HCT116 (cell line): ENCODE results near the gene CBR1.

Experiments used
- POLR2AphosphoS5 ChIP-seq: IDR thresholded peaks from 2 replicates; pipeline ENCODE4 v1.6.1; 2011; ENCODE audit warnings: mild to moderate bottlenecking, low read depth, low read length, moderate library complexity
- ZFX ChIP-seq: fragments of 450-650 bp; IDR thresholded peaks from 2 replicates; pipeline ENCODE4 v1.6.1; 2017
- TF ChIP-seq, protein P1 (sequence below): IDR thresholded peaks from 2 replicates; pipeline ENCODE4 v1.6.1; 2012; ENCODE audit warnings: low read depth

DNA sequence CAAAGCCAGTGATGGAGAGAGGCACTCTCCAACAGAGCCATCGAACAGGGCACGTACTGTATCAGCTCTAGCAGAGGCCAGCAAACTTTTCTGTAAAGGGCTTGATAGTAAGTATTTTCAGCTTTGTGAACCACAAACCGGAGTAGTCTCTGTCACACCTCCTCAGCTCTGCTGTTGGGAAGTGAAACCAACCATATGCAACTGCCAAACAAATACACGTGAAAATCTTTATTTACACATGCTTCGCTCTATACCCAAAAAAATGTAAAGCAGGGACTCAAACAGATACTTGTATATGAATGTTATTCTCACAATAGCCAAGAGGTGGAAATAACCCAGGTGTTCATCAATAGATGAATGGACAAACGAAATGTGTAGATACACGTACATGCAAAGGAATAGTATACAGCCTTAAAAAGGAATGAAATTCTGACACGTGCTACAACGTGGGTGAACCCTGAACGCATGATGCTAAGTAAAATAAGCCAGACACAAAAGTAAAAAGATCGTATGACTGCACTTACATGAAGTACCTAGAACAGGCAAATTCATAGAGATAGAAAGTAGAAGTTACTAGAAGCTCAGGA lies 48.5 kb upstream of the CBR1 start:
- TF ChIP-seq POLR2AphosphoS5 (no peak), ZFX (no peak)
- TF ChIP-seq, protein P1, sequence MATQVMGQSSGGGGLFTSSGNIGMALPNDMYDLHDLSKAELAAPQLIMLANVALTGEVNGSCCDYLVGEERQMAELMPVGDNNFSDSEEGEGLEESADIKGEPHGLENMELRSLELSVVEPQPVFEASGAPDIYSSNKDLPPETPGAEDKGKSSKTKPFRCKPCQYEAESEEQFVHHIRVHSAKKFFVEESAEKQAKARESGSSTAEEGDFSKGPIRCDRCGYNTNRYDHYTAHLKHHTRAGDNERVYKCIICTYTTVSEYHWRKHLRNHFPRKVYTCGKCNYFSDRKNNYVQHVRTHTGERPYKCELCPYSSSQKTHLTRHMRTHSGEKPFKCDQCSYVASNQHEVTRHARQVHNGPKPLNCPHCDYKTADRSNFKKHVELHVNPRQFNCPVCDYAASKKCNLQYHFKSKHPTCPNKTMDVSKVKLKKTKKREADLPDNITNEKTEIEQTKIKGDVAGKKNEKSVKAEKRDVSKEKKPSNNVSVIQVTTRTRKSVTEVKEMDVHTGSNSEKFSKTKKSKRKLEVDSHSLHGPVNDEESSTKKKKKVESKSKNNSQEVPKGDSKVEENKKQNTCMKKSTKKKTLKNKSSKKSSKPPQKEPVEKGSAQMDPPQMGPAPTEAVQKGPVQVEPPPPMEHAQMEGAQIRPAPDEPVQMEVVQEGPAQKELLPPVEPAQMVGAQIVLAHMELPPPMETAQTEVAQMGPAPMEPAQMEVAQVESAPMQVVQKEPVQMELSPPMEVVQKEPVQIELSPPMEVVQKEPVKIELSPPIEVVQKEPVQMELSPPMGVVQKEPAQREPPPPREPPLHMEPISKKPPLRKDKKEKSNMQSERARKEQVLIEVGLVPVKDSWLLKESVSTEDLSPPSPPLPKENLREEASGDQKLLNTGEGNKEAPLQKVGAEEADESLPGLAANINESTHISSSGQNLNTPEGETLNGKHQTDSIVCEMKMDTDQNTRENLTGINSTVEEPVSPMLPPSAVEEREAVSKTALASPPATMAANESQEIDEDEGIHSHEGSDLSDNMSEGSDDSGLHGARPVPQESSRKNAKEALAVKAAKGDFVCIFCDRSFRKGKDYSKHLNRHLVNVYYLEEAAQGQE = no peak
